ENCODE data around the gene CHST3. TPM values are rescaled to one million over a fixed set of nuclear protein-coding genes. Genes with fewer than 3 reads are reported as not detected.
A peak's percentile ranks its signal among the peaks of the same experiment; 100 is the strongest.

CHST3 gene
- total and polyA plus RNA-seq, 9 of the 15 experiments (the other 6 are each of a cell fraction or from before 2014, with no cell fraction given) = 0.01 to 1.3 (median 0.15) TPM

DNA sequence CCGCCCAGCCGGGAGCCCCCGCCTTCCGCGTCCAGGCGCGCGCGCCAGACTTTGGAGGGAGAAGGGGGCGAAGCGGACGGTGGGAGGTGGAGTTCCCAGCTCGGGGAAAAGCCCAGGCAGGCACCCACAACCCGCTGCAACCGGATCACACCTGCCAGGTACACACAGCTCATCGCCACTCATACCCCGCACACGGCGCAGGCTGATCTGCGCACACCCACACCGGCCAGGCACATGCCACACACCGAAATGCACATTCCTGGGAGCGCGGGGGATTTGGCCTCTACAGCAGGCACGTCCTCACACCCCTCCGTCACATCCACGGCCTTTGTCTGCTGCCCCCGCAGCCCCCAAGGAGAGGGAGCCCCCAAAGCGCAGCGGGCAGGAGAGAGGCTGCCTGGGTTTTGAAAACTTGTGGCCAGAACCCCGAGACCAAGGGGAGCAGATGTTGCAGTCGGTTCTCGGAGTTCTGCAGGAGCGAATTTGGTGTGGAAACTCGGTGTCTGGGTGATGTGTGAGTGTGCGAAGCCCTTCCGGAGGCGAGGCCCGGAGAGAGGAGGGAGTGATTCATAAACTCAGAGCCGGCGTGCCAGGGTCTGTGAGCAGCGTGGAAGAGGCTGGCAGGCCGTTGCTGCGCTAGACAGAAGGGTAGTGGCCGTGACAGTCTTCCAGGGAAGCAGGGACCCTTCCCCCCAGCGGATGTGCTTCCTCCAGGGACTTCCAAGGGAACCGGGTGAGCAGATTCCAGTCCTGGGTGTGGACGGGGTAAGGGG lies 734 bp downstream of the CHST3 start:
- in situ Hi-C loops (cut with MboI) (no loop called here), intact Hi-C loops (cut with micrococcal nuclease) (no loop called here)
- DNase-seq (ENCODE audit: extremely low read depth in 1 of 4, low spot score in 3 of 4) (no peak), ATAC-seq (no peak), FAIRE-seq (no peak)
- 27% methylated on average over 36 of the region's 48 CpGs for WGBS (ENCODE audit: insufficient coverage, low coverage, missing lambda C conversion rate)
- H2AFZ ChIP-seq (ENCODE audit: low read depth, low read length) = no peak overlapping the region
- H3K36me3 ChIP-seq (ENCODE audit: control insufficient read depth, insufficient read depth, low read length) = no peaks in the 10 kb centered on the region
- H3K27me3 ChIP-seq (ENCODE audit: control insufficient read depth in 2 of 2, insufficient read depth in 2 of 2, low read length in 2 of 2) = peaks cover 30 to 72% of the 10 kb centered on the region in 2 experiments; a peak in 4 of 5 replicates
- POLR2A ChIA-PET = interaction anchor here (0.6 to 1.0 kb wide), 3 partner anchors 9 to 228 kb away, joined by 3 to 4 read pairs (median 4); no protein-coding TSS in a partner anchor
- no peaks in the 10 kb centered on the region for H3K79me2 ChIP-seq (ENCODE audit: control insufficient read depth, insufficient read depth, low read length)
- H3K4me2 ChIP-seq (ENCODE audit: insufficient read depth, low read length) = no peak overlapping the region
- CTCF ChIA-PET (ENCODE audit: low intra/inter-chr PET ratio) = no interaction called here
- H3K9me3 ChIP-seq (replicated peaks; ENCODE audit: control insufficient read depth, insufficient read depth, low read depth, low read length) = no peaks in the 10 kb centered on the region
- no peak overlapping the region for H3K4me3 ChIP-seq
- H4K20me1 ChIP-seq (replicated peaks; ENCODE audit: control insufficient read depth, insufficient read depth, low read length) = no peaks in the 10 kb centered on the region
- H3K27ac ChIP-seq (ENCODE audit: extremely low read depth, low read depth, low read length) = no peak overlapping the region
- no peaks in the 10 kb centered on the region for H3K9me1 ChIP-seq (ENCODE audit: control insufficient read depth, insufficient read depth, low read length)
- BruUV-seq (replicated peaks) = TSS peak; percentile 32
- no peak overlapping the region; a peak in 1 of 4 replicates for H3K9ac ChIP-seq (ENCODE audit: insufficient read depth in 1 of 2, low read depth in 2 of 2, low read length in 2 of 2)
- H3K4me1 ChIP-seq (replicated peaks in 1 of 2; ENCODE audit: control insufficient read depth in 2 of 2, insufficient read depth in 2 of 2, low read length in 2 of 2) = peaks cover 4 to 22% of the 10 kb centered on the region in 2 experiments; a peak in 4 of 5 replicates
- TF ChIP-seq ZNF778 (CRISPR knock-in tag; IDR thresholded peaks at IDR 0.05) (no peak), STAT6 (CRISPR knock-in tag; IDR thresholded peaks at IDR 0.05) (no peak), ZNF395 (CRISPR knock-in tag; IDR thresholded peaks at IDR 0.05) (no peak), ZNF197 (CRISPR knock-in tag; IDR thresholded peaks at IDR 0.05; ENCODE audit: low read depth) (no peak), ZNF398 (CRISPR knock-in tag; IDR thresholded peaks at IDR 0.05) (no peak), ZNF311 (CRISPR knock-in tag; IDR thresholded peaks at IDR 0.05) (no peak), KAT7 (CRISPR knock-in tag; IDR thresholded peaks at IDR 0.05; ENCODE audit: borderline replicate concordance) (no peak), NFIX (CRISPR knock-in tag; IDR thresholded peaks at IDR 0.05; ENCODE audit: low read depth) (no peak), ATF1 (CRISPR knock-in tag; IDR thresholded peaks at IDR 0.05) (no peak), ATF1 (tag; IDR thresholded peaks at IDR 0.05) (no peak), ZFX (CRISPR knock-in tag; IDR thresholded peaks at IDR 0.05) (peak; percentile 4; the same call in 1 of the 2 replicates), HDGF (IDR thresholded peaks at IDR 0.05) (no peak), SIN3B (IDR thresholded peaks at IDR 0.05; ENCODE audit: low read depth) (no peak), KDM5B (IDR thresholded peaks at IDR 0.05; ENCODE audit: insufficient replicate concordance, low read depth, low read length) (peak; percentile 11), NFE2L1 (tag; IDR thresholded peaks at IDR 0.05; ENCODE audit: borderline replicate concordance, low read depth) (no peak), RBM22 (IDR thresholded peaks at IDR 0.05; ENCODE audit: low read depth, low read length, poor library complexity, severe bottlenecking) (no peak)

All from K562 (cell line).